Left lung (tissue), 10 donors: ENCODE results near the gene NPHP4. TPM values are rescaled to one million over a fixed set of nuclear protein-coding genes. Genes with fewer than 3 reads are reported as not detected.

Experiments
- ATAC-seq: fragments of 200-7000 bp; cut with Tn5 transposase; one replicate; pipeline ENCODE4 v1.9.1; 2020; ENCODE audit warnings: moderate library complexity
- DNase-seq, 4 donors: peaks; one replicate each; pipeline ENCODE4 v3.0.0-alpha.2; 2013 to 2020
- H3K27ac ChIP-seq, 2 donors: fragments of 200-600 bp; sonication (generic) in 1 of 2; one replicate each; pipeline versions ENCODE4 v1.5.0 to v1.8.0; 2020 to 2021
- H3K27me3 ChIP-seq, 2 donors: fragments of 200-600 bp; sonication (generic) in 1 of 2; one replicate each; pipeline versions ENCODE4 v1.5.0 to v1.8.0; 2020 to 2021
- H3K36me3 ChIP-seq, 2 donors: fragments of 200-600 bp; sonication (generic) in 1 of 2; one replicate each; pipeline versions ENCODE4 v1.5.0 to v1.8.0; 2020 to 2021
- H3K4me1 ChIP-seq, 2 donors: fragments of 200-600 bp; one replicate each; pipeline ENCODE4 v1.8.0; 2021
- H3K4me3 ChIP-seq, 2 donors: fragments of 200-600 bp; sonication (generic) in 1 of 2; one replicate each; pipeline versions ENCODE4 v1.5.0 to v1.8.0; 2020 to 2021; ENCODE audit warnings: mild to moderate bottlenecking in 1 of 2
- H3K9me3 ChIP-seq, 2 donors: fragments of 200-600 bp; sonication (generic) in 1 of 2; one replicate each; pipeline versions ENCODE4 v1.5.0 to v1.8.0; 2020 to 2021
- CTCF ChIP-seq, 2 donors: fragments of 200-600 bp; sonication (generic) in 1 of 2; IDR thresholded peaks; one replicate each; pipeline versions ENCODE4 v1.5.0 to v1.8.0; 2021; ENCODE audit warnings: antibody characterized with exemption in 2 of 2
- intact Hi-C, 2 donors: fragments of 100-400 bp; cut with DNase I; formaldehyde crosslinking; loops; one replicate each; pipeline versions ENCODE4 v1.11.2 to v1.14.2; 2022
- polyA plus RNA-seq, 6 donors: library from polyadenylated mRNA; unstranded; fragments of 120-200 nt; gene quantifications; one replicate each; pipeline ENCODE4 v1.2.1, GENCODE V29; 2013; ENCODE audit not compliant: insufficient read length in 6 of 6
- total RNA-seq, 2 donors: library from RNA; stranded (reverse); fragmentation: NEBNext Ultra II Directional; extraction: Animal tissue kit (Norgen Biotek cat#: 25700); gene quantifications; one replicate each; pipeline ENCODE4 v1.2.1, GENCODE V29; 2021
- donor health status: DM: no; HTN: yes; CAD: no.
- donor health status: DM: no; HTN: no; CAD: no.

NPHP4 gene
- total and polyA plus RNA-seq, 8 donors: 9.4 to 16.4 (median 10.2) TPM

- ATAC-seq: no peak
- intact Hi-C loops: no loop called here
- TF ChIP-seq CTCF (IDR thresholded peaks at IDR 0.05): no peak
Measured at GRCh38 chr1:5944154-5944842, 47.9 kb downstream of the NPHP4 start.

GRCh38 chr1:5943343-5944124, 48.7 kb downstream of the NPHP4 start:
- Histone ChIP-seq H3K36me3 (peaks cover 0 to 45% of the 10 kb centered on the region in 2 donors), H3K4me1 (no peaks in the 10 kb centered on the region), H3K27me3 (no peaks in the 10 kb centered on the region), H3K4me3 (no peak overlapping the region), H3K27ac (no peak overlapping the region), H3K9me3 (no peaks in the 10 kb centered on the region)
- intact Hi-C loops: no loop called here
- no peak for DNase-seq
- no peak for ATAC-seq
- TF ChIP-seq CTCF (IDR thresholded peaks at IDR 0.05): no peak

More at GRCh38 chr1:5944154-5944842, 47.9 kb downstream of the NPHP4 start:
- Histone ChIP-seq H3K4me3 (no peak overlapping the region), H3K27ac (no peak overlapping the region), H3K27me3 (no peaks in the 10 kb centered on the region), H3K36me3 (peaks cover 0 to 45% of the 10 kb centered on the region in 2 donors), H3K9me3 (no peaks in the 10 kb centered on the region), H3K4me1 (no peaks in the 10 kb centered on the region)
- DNase-seq: peak in 1 of 4 donors; percentile 22

GRCh38 chr1:5941671-5942070, 50.6 kb downstream of the NPHP4 start:
- TF ChIP-seq CTCF (IDR thresholded peaks at IDR 0.05): no peak
- DNase-seq (no peak), ATAC-seq (no peak)
- Histone ChIP-seq H3K36me3 (peaks cover 0 to 46% of the 10 kb centered on the region in 2 donors), H3K9me3 (no peaks in the 10 kb centered on the region), H3K4me3 (no peak overlapping the region), H3K27ac (no peak overlapping the region), H3K27me3 (no peaks in the 10 kb centered on the region), H3K4me1 (no peaks in the 10 kb centered on the region)
- intact Hi-C loops: no loop called here

- Histone ChIP-seq H3K4me3 (no peak overlapping the region), H3K36me3 (peaks cover 0 to 42% of the 10 kb centered on the region in 2 donors), H3K4me1 (no peaks in the 10 kb centered on the region), H3K27ac (no peak overlapping the region), H3K27me3 (no peaks in the 10 kb centered on the region), H3K9me3 (no peaks in the 10 kb centered on the region)
- intact Hi-C loops: no loop called here
- no peak for TF ChIP-seq CTCF (IDR thresholded peaks at IDR 0.05)
- no peak for ATAC-seq
- no peak for DNase-seq
Measured at GRCh38 chr1:5940723-5941407, 51.4 kb downstream of the NPHP4 start.
